H7 (cell line): Measurements from ENCODE around the gene PHOSPHO1. TPM values are rescaled to one million over a fixed set of nuclear protein-coding genes. Genes with fewer than 3 reads are reported as not detected.
"Not testable (repeated sequence)": the region's sequence is repeated elsewhere in the genome, so short reads cannot be mapped to it uniquely, and the experiment has no call there.

Source experiments
- DNase-seq: peaks from one replicate; pipeline ENCODE4 v3.0.0; 2012
- H3K27me3 ChIP-seq: 2 replicates; pipeline ENCODE4 v1.6.0; 2011; ENCODE audit warnings: mild to moderate bottlenecking, low read length; ENCODE audit not compliant: control insufficient read depth, insufficient read depth
- H3K36me3 ChIP-seq: replicated peaks from 2 replicates; pipeline ENCODE4 v1.5.1; 2011; ENCODE audit warnings: low read length; ENCODE audit not compliant: control insufficient read depth, insufficient read depth
- H3K4me3 ChIP-seq: 2 replicates; pipeline ENCODE4 v1.5.1; 2011; ENCODE audit warnings: low read depth, mild to moderate bottlenecking, control low read depth, low read length, moderate library complexity; ENCODE audit not compliant: insufficient read depth
- total RNA-seq: library from RNA; depleted of rRNA; stranded (reverse); fragments of >200 nt; shearing (Covaris generic); gene quantifications from 2 replicates; pipeline ENCODE4 v1.2.3, GENCODE V29; 2014

PHOSPHO1 gene
- total RNA-seq, 1 experiment from 2014 or later, result 0.69 TPM

- no peaks in the 10 kb centered on the region for H3K27me3 ChIP-seq
- H3K36me3 ChIP-seq, result no peaks in the 10 kb centered on the region
- no peak for DNase-seq
- no peak overlapping the region for H3K4me3 ChIP-seq
Observed at GRCh38 chr17:49197346-49197998, 33.1 kb downstream of the PHOSPHO1 start.

- no peaks in the 10 kb centered on the region for H3K36me3 ChIP-seq
- H3K27me3 ChIP-seq, result no peaks in the 10 kb centered on the region
- H3K4me3 ChIP-seq, result no peak overlapping the region
- no peak for DNase-seq
Observed at GRCh38 chr17:49196520-49196919, 34.1 kb downstream of the PHOSPHO1 start.

- Histone ChIP-seq H3K27me3 (no peaks in the 10 kb centered on the region), H3K4me3 (no peak overlapping the region), H3K36me3 (no peaks in the 10 kb centered on the region)
- DNase-seq, result no peak
Observed at GRCh38 chr17:49195751-49196150, 34.8 kb downstream of the PHOSPHO1 start.

GRCh38 chr17:49194297-49194607, 36.3 kb downstream of the PHOSPHO1 start:
- no peaks in the 10 kb centered on the region for H3K27me3 ChIP-seq
- no peak for DNase-seq
- no peak overlapping the region for H3K4me3 ChIP-seq
- H3K36me3 ChIP-seq, result no peaks in the 10 kb centered on the region

DNA sequence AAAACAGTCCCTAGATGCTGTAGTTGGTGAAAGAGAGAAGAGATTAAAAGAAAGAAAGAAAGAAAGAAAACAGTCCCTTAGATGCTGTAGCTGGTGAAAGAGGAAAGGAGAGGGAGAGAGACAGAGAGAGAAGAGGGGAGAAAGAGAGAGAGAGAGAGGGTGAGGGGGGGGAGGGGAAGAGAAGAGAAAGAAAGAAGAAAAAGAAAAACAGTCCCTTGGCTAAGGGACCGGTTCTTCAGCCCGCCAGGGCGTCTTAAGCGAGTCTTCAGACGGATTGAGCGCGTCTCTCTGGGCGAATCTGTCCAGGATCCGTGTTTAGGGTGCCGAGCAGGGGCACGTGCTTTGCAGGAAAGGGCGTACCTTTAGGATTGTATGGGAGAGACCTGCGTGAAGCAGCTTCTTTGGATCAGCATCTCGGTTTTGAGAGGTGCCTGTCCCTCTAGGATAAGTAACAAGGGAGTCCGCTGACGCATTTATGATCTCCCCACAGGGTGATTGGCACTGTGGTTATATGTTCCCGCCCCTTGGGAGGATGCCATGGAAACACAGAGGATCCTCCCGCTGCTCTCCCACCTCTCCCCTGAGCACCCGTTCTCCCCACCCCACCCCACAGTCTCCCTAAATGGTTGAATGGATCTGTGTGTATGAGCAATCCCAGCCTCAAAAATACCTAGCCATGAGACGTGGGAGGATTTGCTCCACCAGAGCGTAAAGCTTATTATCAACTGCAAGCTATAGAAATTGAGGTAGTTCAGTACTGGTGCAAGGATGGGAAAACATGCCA, 36.9 kb downstream of the PHOSPHO1 start:
- peak; percentile 65 for DNase-seq
- Histone ChIP-seq H3K27me3 (no peaks in the 10 kb centered on the region), H3K36me3 (no peaks in the 10 kb centered on the region), H3K4me3 (peak overlapping the region; percentile 91)

DNA sequence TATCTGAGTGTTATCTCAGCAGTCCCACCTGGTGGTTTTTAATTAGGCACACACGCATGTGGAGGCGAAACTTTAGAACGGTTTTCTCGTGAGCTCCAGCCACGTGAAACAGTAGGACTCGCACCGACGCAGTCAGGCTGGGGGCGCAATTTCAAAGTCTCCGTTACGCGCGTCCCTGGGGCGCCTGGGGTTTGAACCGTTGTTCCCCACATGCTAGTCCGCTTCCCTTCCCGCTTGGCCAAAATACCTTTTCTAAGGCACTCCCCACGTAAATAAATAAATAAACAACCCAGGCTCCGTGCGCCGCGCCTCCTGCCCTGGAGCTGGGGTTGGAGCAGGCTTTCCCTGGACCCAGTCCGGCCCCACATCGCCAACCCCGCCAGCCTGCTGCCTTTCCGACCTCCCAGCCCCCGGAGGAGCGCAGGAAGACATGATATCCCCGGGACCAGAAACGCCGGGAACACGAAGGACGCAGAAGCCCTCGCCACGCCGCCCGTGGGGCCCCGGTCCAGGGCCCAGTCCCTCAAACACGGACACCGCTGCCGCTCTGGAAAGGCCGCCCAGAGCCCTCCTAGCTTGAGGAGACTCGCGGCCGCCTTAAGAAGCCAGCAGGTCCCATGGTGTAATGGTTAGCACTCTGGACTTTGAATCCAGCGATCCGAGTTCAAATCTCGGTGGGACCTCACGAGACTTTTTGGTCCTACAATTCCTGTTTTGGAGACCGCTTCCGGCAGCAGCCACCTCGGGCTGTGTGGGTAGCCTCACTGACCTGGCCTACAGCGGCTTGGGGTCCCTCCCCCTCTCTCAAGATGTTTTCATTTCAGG, 38.5 kb downstream of the PHOSPHO1 start:
- peak; percentile 83 for DNase-seq
- Histone ChIP-seq H3K4me3 (peak overlapping the region; percentile 91), H3K27me3 (no peaks in the 10 kb centered on the region), H3K36me3 (no peaks in the 10 kb centered on the region)

DNA sequence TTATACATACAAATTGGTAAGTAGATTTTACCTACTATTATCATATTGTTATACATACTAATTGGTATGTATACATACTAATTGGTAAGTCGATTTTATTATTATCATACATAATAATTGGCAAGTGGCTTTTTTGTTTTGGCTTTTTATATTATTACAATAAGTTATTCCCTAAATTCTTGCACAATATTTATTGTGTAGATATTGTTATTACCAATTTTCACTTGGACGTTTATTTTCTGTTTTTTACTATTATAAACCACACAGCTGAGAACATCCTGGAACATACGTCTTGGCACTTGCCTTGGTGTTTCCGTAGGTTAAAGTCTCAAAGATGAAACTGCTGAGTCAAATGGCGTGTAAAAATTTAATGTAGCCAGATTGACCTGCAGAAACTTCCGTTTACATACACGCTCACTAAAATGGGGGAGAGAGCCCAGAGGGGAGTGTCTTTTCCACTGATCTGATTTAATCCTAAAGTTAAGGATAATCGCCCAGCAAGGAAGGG, 39.1 kb downstream of the PHOSPHO1 start:
- H3K4me3 ChIP-seq, result peak overlapping the region; percentile 91
- no peak for DNase-seq
- no peaks in the 10 kb centered on the region for H3K27me3 ChIP-seq
- no peaks in the 10 kb centered on the region for H3K36me3 ChIP-seq

- Histone ChIP-seq H3K27me3 (no peaks in the 10 kb centered on the region), H3K36me3 (no peaks in the 10 kb centered on the region), H3K4me3 (no peak overlapping the region)
- no peak for DNase-seq
Observed at GRCh38 chr17:49190932-49191331, 39.7 kb downstream of the PHOSPHO1 start.

- Histone ChIP-seq H3K27me3 (no peaks in the 10 kb centered on the region), H3K4me3 (no peak overlapping the region), H3K36me3 (no peaks in the 10 kb centered on the region)
- DNase-seq, result no peak
Observed at GRCh38 chr17:49187301-49187700, 43.3 kb downstream of the PHOSPHO1 start.

DNA sequence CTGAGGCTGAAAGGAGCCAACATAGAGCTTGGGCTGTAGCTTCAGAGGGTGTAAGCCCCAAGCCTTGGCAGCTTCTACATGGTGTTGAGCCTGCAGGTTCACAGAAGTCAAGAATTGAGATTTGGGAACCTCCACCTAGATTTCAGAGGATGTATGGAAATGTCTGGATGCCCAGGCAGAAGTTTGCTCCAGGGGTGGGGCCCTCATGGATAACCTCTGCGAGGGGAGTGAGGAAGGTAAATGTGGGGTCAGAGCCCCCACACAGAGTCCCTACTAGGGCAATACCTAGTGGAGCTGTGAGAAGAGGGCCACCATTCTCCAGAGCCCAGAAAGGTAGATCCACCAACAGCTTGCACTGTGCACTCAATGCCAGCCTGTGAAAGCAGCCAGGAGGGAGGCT, 45.2 kb downstream of the PHOSPHO1 start:
- DNase-seq, H3K4me3 ChIP-seq, H3K36me3 ChIP-seq, H3K27me3 ChIP-seq: not testable (repeated sequence)

GRCh38 chr17:49184522-49184921, 46.1 kb downstream of the PHOSPHO1 start:
- not testable (repeated sequence) for DNase-seq, H3K36me3 ChIP-seq, H3K27me3 ChIP-seq, H3K4me3 ChIP-seq

- no peak for DNase-seq
Observed at GRCh38 chr17:49183801-49184200, 46.8 kb downstream of the PHOSPHO1 start.

GRCh38 chr17:49183341-49183740, 47.2 kb downstream of the PHOSPHO1 start:
- H3K27me3 ChIP-seq, result no peaks in the 10 kb centered on the region
- H3K4me3 ChIP-seq, result no peak overlapping the region
- no peaks in the 10 kb centered on the region for H3K36me3 ChIP-seq
- no peak for DNase-seq

More at GRCh38 chr17:49183801-49184200, 46.8 kb downstream of the PHOSPHO1 start:
- no peaks in the 10 kb centered on the region for H3K36me3 ChIP-seq
- H3K4me3 ChIP-seq, result no peak overlapping the region
- H3K27me3 ChIP-seq, result no peaks in the 10 kb centered on the region

DNA sequence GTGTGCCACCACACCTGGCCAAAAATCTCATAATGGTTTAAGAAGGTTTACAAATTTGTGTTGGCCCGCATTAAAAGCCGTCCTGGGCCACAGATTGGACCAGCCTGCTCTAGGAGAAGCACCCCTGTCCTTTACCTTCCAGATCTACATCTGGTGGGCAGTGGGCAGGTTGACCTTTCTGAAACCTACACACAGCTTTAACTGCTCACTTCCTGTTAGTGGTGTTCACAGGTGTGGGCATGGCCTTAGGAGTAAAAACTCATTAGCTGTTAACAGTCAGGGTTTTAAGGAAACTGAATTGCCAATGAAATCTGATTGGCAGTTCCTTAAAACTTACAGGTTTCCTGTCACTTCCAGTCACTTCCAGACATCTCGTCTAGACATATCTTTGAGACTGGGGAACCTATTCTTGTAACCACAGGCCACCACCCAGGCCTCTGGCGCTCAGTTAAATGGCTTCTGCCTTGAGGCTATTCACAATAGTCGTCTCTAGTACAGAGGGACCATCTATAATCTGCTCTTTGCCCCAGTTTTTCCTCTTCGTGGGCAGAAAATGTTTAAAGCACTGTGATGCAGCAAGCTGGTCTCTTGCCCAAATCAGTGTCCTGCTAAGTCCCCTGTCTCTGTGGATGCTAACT, 49.5 kb downstream of the PHOSPHO1 start:
- DNase-seq, result no peak
- Histone ChIP-seq H3K27me3 (no peaks in the 10 kb centered on the region), H3K4me3 (no peak overlapping the region), H3K36me3 (no peaks in the 10 kb centered on the region)
